WTC11 (cell line): ENCODE measurements around the gene RADIL. TPM values are rescaled to one million over a fixed set of nuclear protein-coding genes. Genes with fewer than 3 reads are reported as not detected.

Source experiments
- ATAC-seq: fragments of 200-7000 bp; cut with Tn5 transposase; 2 replicates; pipeline ENCODE4 v1.10.0; 2021; ENCODE audit warnings: mild to moderate bottlenecking, moderate library complexity
- CTCF ChIA-PET: fragments of 300-600 bp; sonication (Branson Sonifier 250); formaldehyde crosslinking; loops from one replicate; lab custom pipeline; 2021; ENCODE audit warnings: antibody characterized with exemption; lab: Charles Lee
- POLR2A ChIA-PET: fragments of 350-600 bp; sonication (Branson Sonifier 250); formaldehyde crosslinking; loops from one replicate; lab custom pipeline; 2021; ENCODE audit warnings: antibody characterized with exemption; lab: Charles Lee
- DNase-seq: peaks from one replicate; pipeline ENCODE4 v3.0.0; 2021; ENCODE audit warnings: low spot score
- H3K27ac Mint-ChIP-seq: 2 replicates; pipeline ENCODE4 v1.8.0; 2021; ENCODE audit warnings: mixed read lengths
- H3K27me3 Mint-ChIP-seq: 2 replicates; pipeline ENCODE4 v1.8.0; 2021; ENCODE audit warnings: low read depth, mild to moderate bottlenecking, moderate library complexity, mixed read lengths
- H3K36me3 Mint-ChIP-seq: 2 replicates; pipeline ENCODE4 v1.8.0; 2021; ENCODE audit warnings: mixed read lengths
- H3K4me1 Mint-ChIP-seq: 2 replicates; pipeline ENCODE4 v1.8.0; 2022; ENCODE audit warnings: mixed read lengths
- H3K4me3 Mint-ChIP-seq: 2 replicates; pipeline ENCODE4 v1.8.0; 2021; ENCODE audit warnings: mild to moderate bottlenecking, moderate library complexity, mixed read lengths
- H3K9me3 Mint-ChIP-seq: 2 replicates; pipeline ENCODE4 v1.8.0; 2021; ENCODE audit warnings: mixed read lengths
- AFF4 ChIP-seq: sonication (generic); formaldehyde crosslinking; IDR thresholded peaks from 2 replicates; pipeline ENCODE4 v1.8.1; 2023; ENCODE audit warnings: mild to moderate bottlenecking, missing genetic modification reagents, borderline replicate concordance
- ATF3 ChIP-seq: sonication (generic); formaldehyde crosslinking; conservative IDR thresholded peaks from 2 replicates; pipeline ENCODE4 v1.8.1; 2022; ENCODE audit warnings: mild to moderate bottlenecking, missing genetic modification reagents
- EMX1 ChIP-seq: fragments of 250-450 bp; sonication (Bioruptor Pico); IDR thresholded peaks from 2 replicates; pipeline ENCODE4 v1.8.0; 2021; ENCODE audit warnings: mild to moderate bottlenecking
- ERG ChIP-seq: fragments of 250-450 bp; sonication (Bioruptor Pico); IDR thresholded peaks from 2 replicates; pipeline ENCODE4 v1.8.0; 2021; ENCODE audit warnings: mild to moderate bottlenecking
- GABPB1 ChIP-seq: sonication (generic); formaldehyde crosslinking; IDR thresholded peaks from 2 replicates; pipeline ENCODE4 v1.8.1; 2023; ENCODE audit warnings: mild to moderate bottlenecking, missing genetic modification reagents
- IRF2 ChIP-seq: sonication (generic); formaldehyde crosslinking; IDR thresholded peaks from 2 replicates; pipeline ENCODE4 v1.8.0; 2022; ENCODE audit warnings: low read depth, missing genetic modification reagents, borderline replicate concordance
- KAT7 ChIP-seq: sonication (generic); formaldehyde crosslinking; IDR thresholded peaks from 2 replicates; pipeline ENCODE4 v1.8.1; 2023; ENCODE audit warnings: missing genetic modification reagents, mild to moderate bottlenecking, borderline replicate concordance
- NR1H2 ChIP-seq: sonication (generic); formaldehyde crosslinking; IDR thresholded peaks from 2 replicates; pipeline ENCODE4 v1.9.0; 2021; ENCODE audit warnings: mild to moderate bottlenecking, moderate library complexity, missing genetic modification reagents
- NR2C2 ChIP-seq: sonication (generic); formaldehyde crosslinking; IDR thresholded peaks from 2 replicates; pipeline ENCODE4 v1.8.0; 2022; ENCODE audit warnings: mild to moderate bottlenecking, missing genetic modification reagents
- NR3C1 ChIP-seq: sonication (generic); formaldehyde crosslinking; conservative IDR thresholded peaks from 2 replicates; pipeline ENCODE4 v1.8.1; 2023; ENCODE audit warnings: low read depth, mild to moderate bottlenecking, missing genetic modification reagents
- OVOL2 ChIP-seq: fragments of 250-450 bp; sonication (Bioruptor Pico); IDR thresholded peaks from 2 replicates; pipeline ENCODE4 v1.9.0; 2021; ENCODE audit warnings: mild to moderate bottlenecking, borderline replicate concordance
- TEAD4 ChIP-seq: sonication (generic); formaldehyde crosslinking; IDR thresholded peaks from 2 replicates; pipeline ENCODE4 v1.8.0; 2022; ENCODE audit warnings: mild to moderate bottlenecking, missing genetic modification reagents
- ZNF396 ChIP-seq: fragments of 250-450 bp; sonication (Bioruptor Pico); IDR thresholded peaks from 2 replicates; pipeline ENCODE4 v1.8.0; 2021; ENCODE audit warnings: mild to moderate bottlenecking, moderate library complexity, borderline replicate concordance
- ZNF416 ChIP-seq: fragments of 250-450 bp; sonication (Bioruptor Pico); IDR thresholded peaks from 2 replicates; pipeline ENCODE4 v1.9.0; 2021; ENCODE audit warnings: mild to moderate bottlenecking, inconsistent platforms
- total RNA-seq: library from RNA; stranded (reverse); gene quantifications from 3 replicates; pipeline ENCODE4 v1.2.3, GENCODE V29; 2021
- TF ChIP-seq, protein P1 (sequence below): sonication (generic); formaldehyde crosslinking; IDR thresholded peaks from 2 replicates; pipeline ENCODE4 v1.8.1; 2023; ENCODE audit warnings: mild to moderate bottlenecking, moderate library complexity, missing genetic modification reagents

RADIL gene
- total RNA-seq, 1 experiment from 2014 or later = 11.1 TPM

- no peak for TF ChIP-seq ATF3 (CRISPR knock-in tag)
Observed at GRCh38 chr7:4785371-4785770, 98.1 kb downstream of the RADIL start (continued).

DNA sequence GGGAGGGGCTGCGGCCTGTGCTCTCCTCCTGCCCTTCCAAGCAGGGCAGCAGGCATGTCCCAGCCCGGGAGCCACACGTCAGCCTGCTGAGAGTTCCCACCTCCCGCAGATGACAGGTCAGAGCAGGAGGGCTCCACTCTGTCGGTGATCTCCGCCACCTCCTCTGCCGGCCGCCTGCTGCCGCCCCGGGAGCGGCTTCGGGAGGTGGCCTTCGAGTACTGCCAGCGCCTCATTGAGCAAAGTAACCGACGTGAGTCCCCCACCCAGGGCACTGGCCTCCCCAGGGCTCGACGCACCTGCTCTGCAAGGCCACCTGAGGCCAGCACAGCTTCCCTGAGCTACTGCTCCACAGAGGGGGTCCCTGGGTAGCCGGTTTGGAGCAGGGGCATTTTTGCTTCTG is 98.7 kb downstream of the RADIL start:
- CTCF ChIA-PET = no interaction called here
- no peaks in the 10 kb centered on the region for H3K27me3 Mint-ChIP-seq
- no peak for TF ChIP-seq NR1H2
- no peak for TF ChIP-seq ZNF416 (CRISPR knock-in tag)
- no peak for TF ChIP-seq TEAD4 (CRISPR knock-in tag)
- no peak for TF ChIP-seq ZNF396 (CRISPR knock-in tag)
- no peak for TF ChIP-seq ATF3 (CRISPR knock-in tag)
- TF ChIP-seq NR2C2 (CRISPR knock-in tag) = no peak
- no peak for TF ChIP-seq OVOL2 (CRISPR knock-in tag)
- TF ChIP-seq EMX1 (CRISPR knock-in tag) = no peak
- no peaks in the 10 kb centered on the region for H3K9me3 Mint-ChIP-seq
- POLR2A ChIA-PET = no interaction called here
- no peak for ATAC-seq
- no peak for DNase-seq
- H3K36me3 Mint-ChIP-seq = peaks cover 8% of the 10 kb centered on the region
- no peaks in the 10 kb centered on the region for H3K4me1 Mint-ChIP-seq
- no peak overlapping the region for H3K4me3 Mint-ChIP-seq
- H3K27ac Mint-ChIP-seq = no peak overlapping the region

GRCh38 chr7:4783762-4784351 is 99.7 kb downstream of the RADIL start:
- Mint-ChIP-seq H3K9me3 (no peaks in the 10 kb centered on the region), H3K36me3 (peaks cover 8% of the 10 kb centered on the region), H3K27ac (no peak overlapping the region), H3K27me3 (no peaks in the 10 kb centered on the region), H3K4me3 (no peak overlapping the region), H3K4me1 (no peaks in the 10 kb centered on the region)
- DNase-seq (no peak), ATAC-seq (no peak)
- ChIA-PET POLR2A (no interaction called here), CTCF (interaction anchor here (1.2 kb wide), 1 partner anchor 8 kb away, joined by 3 read pairs; no protein-coding TSS in a partner anchor)
- TF ChIP-seq GABPB1 (CRISPR knock-in tag) (no peak), AFF4 (CRISPR knock-in tag) (no peak), IRF2 (CRISPR knock-in tag) (no peak), NR3C1 (CRISPR knock-in tag) (no peak), ERG (CRISPR knock-in tag) (no peak), KAT7 (CRISPR knock-in tag) (no peak)
- TF ChIP-seq, protein P1, sequence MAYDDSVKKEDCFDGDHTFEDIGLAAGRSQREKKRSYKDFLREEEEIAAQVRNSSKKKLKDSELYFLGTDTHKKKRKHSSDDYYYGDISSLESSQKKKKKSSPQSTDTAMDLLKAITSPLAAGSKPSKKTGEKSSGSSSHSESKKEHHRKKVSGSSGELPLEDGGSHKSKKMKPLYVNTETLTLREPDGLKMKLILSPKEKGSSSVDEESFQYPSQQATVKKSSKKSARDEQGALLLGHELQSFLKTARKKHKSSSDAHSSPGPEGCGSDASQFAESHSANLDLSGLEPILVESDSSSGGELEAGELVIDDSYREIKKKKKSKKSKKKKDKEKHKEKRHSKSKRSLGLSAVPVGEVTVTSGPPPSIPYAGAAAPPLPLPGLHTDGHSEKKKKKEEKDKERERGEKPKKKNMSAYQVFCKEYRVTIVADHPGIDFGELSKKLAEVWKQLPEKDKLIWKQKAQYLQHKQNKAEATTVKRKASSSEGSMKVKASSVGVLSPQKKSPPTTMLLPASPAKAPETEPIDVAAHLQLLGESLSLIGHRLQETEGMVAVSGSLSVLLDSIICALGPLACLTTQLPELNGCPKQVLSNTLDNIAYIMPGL (CRISPR knock-in tag) = no peak
